ENCODE data around the gene MAN2A1. TPM values are rescaled to one million over a fixed set of nuclear protein-coding genes. Genes with fewer than 3 reads are reported as not detected.
A peak's percentile ranks its signal among the peaks of the same experiment; 100 is the strongest.
"Not testable (repeated sequence)": the region's sequence is repeated elsewhere in the genome, so short reads cannot be mapped to it uniquely, and the experiment has no call there.

The MAN2A1 gene
- total RNA-seq, 1 donor from 2014 or later, result 38.8 TPM

DNA sequence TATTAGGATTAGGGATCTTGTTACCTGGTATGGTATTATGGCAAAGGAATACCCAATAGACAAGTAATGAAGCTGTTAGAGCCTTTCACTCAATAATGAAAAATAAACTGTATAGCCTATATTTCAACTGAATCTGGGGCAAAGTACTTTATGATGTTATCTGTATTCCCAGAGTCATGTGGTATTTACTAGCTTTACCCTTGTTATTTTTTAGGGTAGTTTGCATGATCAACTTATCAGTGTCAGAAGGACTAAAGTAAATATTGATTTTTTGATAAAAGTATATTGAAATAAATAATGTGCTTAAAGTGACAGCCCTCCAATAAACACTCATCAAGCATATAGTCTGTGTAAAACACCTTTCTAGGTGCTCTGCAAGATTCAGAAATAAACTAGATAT is 64.6 kb downstream of the MAN2A1 start:
- no peak overlapping the region for H3K27ac Mint-ChIP-seq
- no peaks in the 10 kb centered on the region for H3K27me3 Mint-ChIP-seq (ENCODE audit: insufficient read depth)
- no peaks in the 10 kb centered on the region for H3K9me3 Mint-ChIP-seq
- no peak for DNase-seq (ENCODE audit: low spot score)
- no peak overlapping the region for H3K4me3 Mint-ChIP-seq
- peaks cover 22% of the 10 kb centered on the region for H3K36me3 Mint-ChIP-seq (ENCODE audit: low read depth)
- H3K4me1 Mint-ChIP-seq (ENCODE audit: low read depth), result peaks cover 17% of the 10 kb centered on the region
- intact Hi-C loops (cut with micrococcal nuclease), result no loop called here

GRCh38 chr5:109755761-109756160 is 66.0 kb downstream of the MAN2A1 start:
- DNase-seq (ENCODE audit: low spot score), result no peak
- Mint-ChIP-seq H3K27ac (no peak overlapping the region), H3K4me1 (ENCODE audit: low read depth) (peaks cover 29% of the 10 kb centered on the region), H3K4me3 (no peak overlapping the region), H3K9me3 (peaks cover 9% of the 10 kb centered on the region), H3K27me3 (ENCODE audit: insufficient read depth) (no peaks in the 10 kb centered on the region), H3K36me3 (ENCODE audit: low read depth) (peaks cover 31% of the 10 kb centered on the region)
- intact Hi-C loops (cut with micrococcal nuclease), result no loop called here

DNA sequence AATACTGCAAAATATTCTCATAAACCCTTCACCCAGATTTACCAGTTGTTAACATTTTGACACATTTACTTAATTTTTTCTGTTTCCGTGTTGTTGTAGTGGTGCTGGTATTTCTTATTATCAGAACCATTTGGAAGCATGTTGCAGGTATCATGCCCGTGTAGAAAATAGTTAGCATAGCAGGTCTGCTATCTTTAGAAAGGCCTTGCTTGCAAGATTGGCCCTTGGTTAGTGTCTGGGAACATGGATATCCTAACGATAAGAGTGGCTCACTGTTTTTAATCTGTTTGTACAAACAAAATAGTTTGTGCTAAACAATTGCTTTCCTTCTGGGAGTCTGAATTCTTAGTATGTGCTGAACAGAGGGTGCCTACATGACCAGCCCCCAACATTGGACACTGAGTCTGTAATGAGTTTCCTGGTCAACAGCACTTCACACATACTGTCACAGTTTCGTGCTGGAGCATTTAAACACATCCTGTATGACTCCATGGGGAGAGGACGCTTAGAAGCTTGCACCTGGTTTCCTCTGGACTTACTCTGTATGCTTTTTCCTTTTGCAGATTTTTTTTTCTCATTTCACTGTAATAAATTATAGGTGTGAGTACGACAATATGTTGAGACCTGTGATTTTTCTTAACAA is 66.9 kb downstream of the MAN2A1 start:
- Mint-ChIP-seq H3K4me1 (ENCODE audit: low read depth) (peaks cover 28% of the 10 kb centered on the region), H3K9me3 (peaks cover 10% of the 10 kb centered on the region), H3K27ac (no peak overlapping the region), H3K27me3 (ENCODE audit: insufficient read depth) (no peaks in the 10 kb centered on the region), H3K4me3 (no peak overlapping the region), H3K36me3 (ENCODE audit: low read depth) (peaks cover 27% of the 10 kb centered on the region)
- no peak for DNase-seq (ENCODE audit: low spot score)
- intact Hi-C loops (cut with micrococcal nuclease), result no loop called here

GRCh38 chr5:109757490-109757889 is 67.8 kb downstream of the MAN2A1 start:
- H3K27ac Mint-ChIP-seq, result no peak overlapping the region
- H3K36me3 Mint-ChIP-seq (ENCODE audit: low read depth), result peaks cover 23% of the 10 kb centered on the region
- H3K4me3 Mint-ChIP-seq, result no peak overlapping the region
- no peaks in the 10 kb centered on the region for H3K27me3 Mint-ChIP-seq (ENCODE audit: insufficient read depth)
- no peak for DNase-seq (ENCODE audit: low spot score)
- intact Hi-C loops (cut with micrococcal nuclease), result no loop called here
- H3K4me1 Mint-ChIP-seq (ENCODE audit: low read depth), result peaks cover 23% of the 10 kb centered on the region
- peaks cover 14% of the 10 kb centered on the region for H3K9me3 Mint-ChIP-seq

DNA sequence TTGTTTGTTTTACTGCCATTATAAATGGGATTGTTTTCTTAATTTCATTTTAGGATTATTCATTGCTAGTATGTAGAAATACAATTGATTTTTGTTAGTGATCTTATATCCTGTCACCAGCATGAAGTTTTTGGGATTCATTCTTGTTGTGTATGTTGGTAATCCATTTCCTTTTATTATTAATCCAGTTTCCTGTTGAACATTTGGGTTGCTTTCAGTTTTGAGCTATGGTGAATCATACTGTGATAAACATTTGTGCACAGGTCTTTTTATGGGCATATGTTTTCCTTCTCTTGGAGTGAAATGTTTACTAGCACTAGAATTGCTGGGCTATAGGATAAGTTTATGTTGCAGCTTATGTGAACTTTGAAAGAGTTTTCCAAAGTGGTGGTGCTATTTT is 69.6 kb downstream of the MAN2A1 start:
- peaks cover 30% of the 10 kb centered on the region for H3K36me3 Mint-ChIP-seq (ENCODE audit: low read depth)
- no peak overlapping the region for H3K4me3 Mint-ChIP-seq

GRCh38 chr5:109760130-109760529 is 70.4 kb downstream of the MAN2A1 start:
- H3K27ac Mint-ChIP-seq; intact Hi-C loops (cut with micrococcal nuclease); H3K4me3 Mint-ChIP-seq; H3K27me3 Mint-ChIP-seq (ENCODE audit: insufficient read depth); DNase-seq (ENCODE audit: low spot score): not testable (repeated sequence)
- H3K36me3 Mint-ChIP-seq (ENCODE audit: low read depth), result peaks cover 33% of the 10 kb centered on the region
- peaks cover 20% of the 10 kb centered on the region for H3K9me3 Mint-ChIP-seq
- H3K4me1 Mint-ChIP-seq (ENCODE audit: low read depth), result peaks cover 25% of the 10 kb centered on the region

More for the DNA sequence above, 69.6 kb downstream of the MAN2A1 start:
- no peak for DNase-seq (ENCODE audit: low spot score)
- no peaks in the 10 kb centered on the region for H3K27me3 Mint-ChIP-seq (ENCODE audit: insufficient read depth)
- peak overlapping the region; percentile 34 for H3K27ac Mint-ChIP-seq
- peaks cover 20% of the 10 kb centered on the region for H3K9me3 Mint-ChIP-seq
- peaks cover 25% of the 10 kb centered on the region for H3K4me1 Mint-ChIP-seq (ENCODE audit: low read depth)
- intact Hi-C loops (cut with micrococcal nuclease), result no loop called here

GRCh38 chr5:109762821-109763220 is 73.1 kb downstream of the MAN2A1 start:
- H3K27me3 Mint-ChIP-seq (ENCODE audit: insufficient read depth), result no peaks in the 10 kb centered on the region
- peaks cover 20% of the 10 kb centered on the region for H3K9me3 Mint-ChIP-seq
- H3K4me1 Mint-ChIP-seq (ENCODE audit: low read depth), result peaks cover 25% of the 10 kb centered on the region
- no peak for DNase-seq (ENCODE audit: low spot score)
- no peak overlapping the region for H3K4me3 Mint-ChIP-seq
- H3K36me3 Mint-ChIP-seq (ENCODE audit: low read depth), result peaks cover 35% of the 10 kb centered on the region
- intact Hi-C loops (cut with micrococcal nuclease), result no loop called here
- H3K27ac Mint-ChIP-seq, result no peak overlapping the region

GRCh38 chr5:109767184-109767995 is 77.7 kb downstream of the MAN2A1 start:
- intact Hi-C loops (cut with micrococcal nuclease), result no loop called here
- H3K36me3 Mint-ChIP-seq (ENCODE audit: low read depth), result peaks cover 44% of the 10 kb centered on the region
- H3K27me3 Mint-ChIP-seq (ENCODE audit: insufficient read depth), result no peaks in the 10 kb centered on the region
- H3K9me3 Mint-ChIP-seq, result peaks cover 6% of the 10 kb centered on the region
- no peak overlapping the region for H3K27ac Mint-ChIP-seq
- DNase-seq (ENCODE audit: low spot score), result no peak
- H3K4me1 Mint-ChIP-seq (ENCODE audit: low read depth), result peaks cover 15% of the 10 kb centered on the region
- no peak overlapping the region for H3K4me3 Mint-ChIP-seq

DNA sequence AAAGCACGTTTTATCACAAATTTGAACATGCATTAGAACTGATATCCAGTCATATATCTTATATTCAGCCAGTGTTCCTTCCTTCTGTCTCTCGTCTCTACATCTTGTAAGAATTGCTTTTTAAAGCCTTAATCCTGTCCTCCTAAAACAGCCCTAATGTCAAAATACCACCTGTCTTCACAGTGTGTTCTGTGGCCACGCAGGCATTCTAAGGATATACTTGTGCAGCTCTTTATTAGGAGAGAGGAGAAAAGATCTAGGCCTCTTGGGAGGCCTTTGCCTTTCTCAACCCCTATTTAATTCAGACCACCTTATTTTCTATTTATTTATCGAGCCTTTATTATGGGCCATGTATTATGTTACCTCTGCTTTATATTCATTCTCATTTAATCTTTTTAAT is 78.3 kb downstream of the MAN2A1 start:
- no peak for DNase-seq (ENCODE audit: low spot score)
- no peak overlapping the region for H3K4me3 Mint-ChIP-seq
- H3K27ac Mint-ChIP-seq, result no peak overlapping the region
- peaks cover 42% of the 10 kb centered on the region for H3K36me3 Mint-ChIP-seq (ENCODE audit: low read depth)
- intact Hi-C loops (cut with micrococcal nuclease), result no loop called here
- peaks cover under 1% of the 10 kb centered on the region for H3K9me3 Mint-ChIP-seq
- peaks cover 10% of the 10 kb centered on the region for H3K4me1 Mint-ChIP-seq (ENCODE audit: low read depth)
- H3K27me3 Mint-ChIP-seq (ENCODE audit: insufficient read depth), result no peaks in the 10 kb centered on the region

DNA sequence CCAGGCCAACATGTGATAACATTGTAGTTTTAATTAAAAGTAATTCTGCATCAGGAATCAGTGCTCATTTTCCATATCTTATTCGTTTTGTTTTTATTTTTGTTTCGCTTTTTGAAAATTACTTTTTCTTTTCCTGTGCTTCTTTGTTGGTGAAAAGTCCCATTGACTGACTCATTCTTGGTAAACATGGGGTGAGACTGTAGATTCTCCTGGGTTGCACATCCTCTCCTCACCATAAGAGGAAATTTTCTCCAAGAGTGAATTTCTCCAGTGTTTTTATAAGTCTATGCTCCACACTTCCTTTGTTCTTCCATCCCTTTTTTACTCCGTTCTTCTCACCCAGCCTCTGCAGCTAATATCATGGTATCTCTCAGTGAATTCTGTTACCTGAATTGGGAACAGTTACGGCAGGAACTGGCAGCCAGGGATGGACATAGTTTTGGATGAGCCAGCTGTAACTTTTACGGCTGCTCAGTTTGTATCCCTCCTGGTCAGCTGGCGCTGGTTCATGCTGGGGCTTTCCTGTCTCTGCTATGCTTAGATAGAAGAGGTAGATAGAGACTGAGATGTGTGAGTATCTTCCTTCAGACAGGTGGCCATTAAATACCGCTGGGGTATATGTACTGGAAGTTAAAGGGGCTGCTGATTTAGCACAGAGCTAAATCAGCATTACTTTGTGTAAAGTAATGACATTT is 80.0 kb downstream of the MAN2A1 start:
- Mint-ChIP-seq H3K36me3 (ENCODE audit: low read depth) (peaks cover 40% of the 10 kb centered on the region), H3K27ac (no peak overlapping the region), H3K4me3 (no peak overlapping the region), H3K9me3 (no peaks in the 10 kb centered on the region), H3K27me3 (ENCODE audit: insufficient read depth) (no peaks in the 10 kb centered on the region), H3K4me1 (ENCODE audit: low read depth) (peaks cover 10% of the 10 kb centered on the region)
- intact Hi-C loops (cut with micrococcal nuclease), result no loop called here
- no peak for DNase-seq (ENCODE audit: low spot score)

- intact Hi-C loops (cut with micrococcal nuclease), result no loop called here
- H3K4me1 Mint-ChIP-seq (ENCODE audit: low read depth), result peaks cover 7% of the 10 kb centered on the region
- no peaks in the 10 kb centered on the region for H3K9me3 Mint-ChIP-seq
- H3K4me3 Mint-ChIP-seq, result no peak overlapping the region
- no peak overlapping the region for H3K27ac Mint-ChIP-seq
- H3K27me3 Mint-ChIP-seq (ENCODE audit: insufficient read depth), result no peaks in the 10 kb centered on the region
- no peak for DNase-seq (ENCODE audit: low spot score)
- H3K36me3 Mint-ChIP-seq (ENCODE audit: low read depth), result peaks cover 33% of the 10 kb centered on the region
These were observed 85.4 kb downstream of the MAN2A1 start for GRCh38 chr5:109775130-109775529.

GRCh38 chr5:109779036-109779735 is 89.5 kb downstream of the MAN2A1 start:
- no peak for DNase-seq (ENCODE audit: low spot score)
- Mint-ChIP-seq H3K4me1 (ENCODE audit: low read depth) (peaks cover 6% of the 10 kb centered on the region), H3K9me3 (no peaks in the 10 kb centered on the region), H3K36me3 (ENCODE audit: low read depth) (peaks cover 27% of the 10 kb centered on the region), H3K27ac (no peak overlapping the region), H3K4me3 (no peak overlapping the region), H3K27me3 (ENCODE audit: insufficient read depth) (no peaks in the 10 kb centered on the region)
- intact Hi-C loops (cut with micrococcal nuclease), result no loop called here
